OCI-LY3 (cell line): ENCODE measurements around the gene AFF2.

Experiments used
- CTCF ChIP-seq: fragments of 200-600, 300-600 bp; sonication (generic); IDR thresholded peaks from 2 replicates; pipeline ENCODE4 v1.5.1; 2014; ENCODE audit warnings: antibody characterized with exemption, low read length, low read depth
- EZH2phosphoT487 ChIP-seq: fragments of 200-600 bp; shearing (Covaris generic); IDR thresholded peaks from 2 replicates; pipeline ENCODE4 v1.6.1; 2018; ENCODE audit warnings: antibody characterized with exemption, mixed run types, low read depth

GRCh38 chrX:148624951-148625474, 124.6 kb downstream of the AFF2 start:
- no peak for TF ChIP-seq CTCF
- no peak for TF ChIP-seq EZH2phosphoT487
